ENCODE measurements around the gene SIMC1.

DNA sequence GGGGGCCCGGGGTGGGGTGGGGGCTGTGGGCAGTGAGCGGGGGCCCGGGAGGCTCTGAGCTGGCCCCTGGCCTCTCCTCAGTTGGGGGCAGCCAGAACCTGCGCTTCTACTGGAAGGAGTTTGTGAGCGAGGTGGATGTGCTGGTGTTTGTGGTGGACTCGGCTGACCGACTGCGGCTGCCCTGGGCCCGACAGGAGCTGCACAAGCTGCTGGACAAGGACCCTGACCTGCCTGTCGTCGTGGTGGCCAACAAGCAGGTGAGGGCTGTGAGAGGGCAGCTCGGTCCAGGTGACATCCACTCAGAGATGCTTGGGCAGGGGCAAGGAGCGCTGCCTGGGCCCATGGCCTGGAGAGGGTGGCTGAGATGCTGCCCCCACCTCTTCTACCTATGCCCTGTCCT lies 130.5 kb downstream of the SIMC1 start:
- TF ChIP-seq CTCF (IDR thresholded peaks at IDR 0.05) (no peak), POLR2A (IDR thresholded peaks at IDR 0.05) (no peak), POLR2AphosphoS5 (IDR thresholded peaks at IDR 0.05; ENCODE audit: insufficient read depth in 1 of 2, low read depth in 1 of 2) (no peak)

Measured in vagina (tissue), 2 donors.